HG03196 (cell line): ENCODE results near the gene ELP2.
"Not testable (repeated sequence)": the region's sequence is repeated elsewhere in the genome, so short reads cannot be mapped to it uniquely, and the experiment has no call there.

Experiments
- ATAC-seq: cut with Tn5 transposase; IDR thresholded peaks from one replicate; pipeline ENCODE4 v1.9.1; 2021; ENCODE audit not compliant: unreplicated experiment

ELP2 gene, protein sequence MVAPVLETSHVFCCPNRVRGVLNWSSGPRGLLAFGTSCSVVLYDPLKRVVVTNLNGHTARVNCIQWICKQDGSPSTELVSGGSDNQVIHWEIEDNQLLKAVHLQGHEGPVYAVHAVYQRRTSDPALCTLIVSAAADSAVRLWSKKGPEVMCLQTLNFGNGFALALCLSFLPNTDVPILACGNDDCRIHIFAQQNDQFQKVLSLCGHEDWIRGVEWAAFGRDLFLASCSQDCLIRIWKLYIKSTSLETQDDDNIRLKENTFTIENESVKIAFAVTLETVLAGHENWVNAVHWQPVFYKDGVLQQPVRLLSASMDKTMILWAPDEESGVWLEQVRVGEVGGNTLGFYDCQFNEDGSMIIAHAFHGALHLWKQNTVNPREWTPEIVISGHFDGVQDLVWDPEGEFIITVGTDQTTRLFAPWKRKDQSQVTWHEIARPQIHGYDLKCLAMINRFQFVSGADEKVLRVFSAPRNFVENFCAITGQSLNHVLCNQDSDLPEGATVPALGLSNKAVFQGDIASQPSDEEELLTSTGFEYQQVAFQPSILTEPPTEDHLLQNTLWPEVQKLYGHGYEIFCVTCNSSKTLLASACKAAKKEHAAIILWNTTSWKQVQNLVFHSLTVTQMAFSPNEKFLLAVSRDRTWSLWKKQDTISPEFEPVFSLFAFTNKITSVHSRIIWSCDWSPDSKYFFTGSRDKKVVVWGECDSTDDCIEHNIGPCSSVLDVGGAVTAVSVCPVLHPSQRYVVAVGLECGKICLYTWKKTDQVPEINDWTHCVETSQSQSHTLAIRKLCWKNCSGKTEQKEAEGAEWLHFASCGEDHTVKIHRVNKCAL

GRCh38 chr18:36129300-36130038 is at the start of gene ELP2, which contains the start of gene SLC39A6:
ELP2 (plus strand) TSS chr18:36129899; CDS start chr18:36129934, 35 bp downstream.
SLC39A6 (minus strand) TSS chr18:36129340; CDS start chr18:36127007, 2,333 bp downstream.
- ATAC-seq, result peak; percentile 91

DNA sequence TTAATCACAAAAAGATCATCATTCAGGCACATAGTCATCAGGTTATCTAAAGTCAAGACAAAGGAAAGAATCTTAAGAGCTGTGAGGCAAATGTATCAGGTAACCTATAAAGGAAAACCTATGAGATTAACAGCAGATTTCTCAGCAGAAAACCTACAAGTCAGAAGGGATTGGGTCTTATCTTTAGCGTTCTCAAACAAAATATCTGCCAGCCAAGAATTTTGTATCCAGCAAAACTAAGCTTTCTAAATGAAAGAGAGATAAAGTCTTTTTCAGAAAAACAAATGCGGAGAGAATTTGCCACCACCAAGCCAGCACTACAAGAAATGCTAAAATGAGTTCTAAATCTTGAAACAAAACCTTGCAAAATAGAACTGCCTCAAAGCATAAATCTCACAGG is 48.6 kb upstream of the ELP2 start:
- not testable (repeated sequence) for ATAC-seq

DNA sequence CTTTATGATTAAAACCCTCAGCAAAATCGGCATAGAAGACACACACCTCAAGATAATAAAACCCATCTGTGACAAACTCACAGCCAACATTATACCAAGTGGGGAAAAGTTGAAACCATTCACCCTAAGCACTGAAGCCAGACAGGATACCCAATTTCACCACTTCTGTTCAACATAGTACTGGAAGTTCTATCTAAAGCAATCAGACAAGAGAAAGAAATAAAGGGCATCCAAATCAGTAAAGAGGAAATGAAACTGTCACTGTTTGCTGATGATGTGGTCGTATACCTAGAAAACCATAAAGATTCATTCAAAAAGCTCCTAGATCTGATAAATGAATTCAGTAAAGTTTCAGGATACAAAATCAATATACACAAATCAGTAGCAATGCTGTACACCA is 46.0 kb upstream of the ELP2 start:
- no peak for ATAC-seq

- ATAC-seq, result no peak
Measured at GRCh38 chr18:36085195-36085594, 44.5 kb upstream of the ELP2 start.

GRCh38 chr18:36086186-36086585 is 43.5 kb upstream of the ELP2 start:
- no peak for ATAC-seq

- ATAC-seq, result no peak
Measured at GRCh38 chr18:36088256-36088655, 41.4 kb upstream of the ELP2 start.

DNA sequence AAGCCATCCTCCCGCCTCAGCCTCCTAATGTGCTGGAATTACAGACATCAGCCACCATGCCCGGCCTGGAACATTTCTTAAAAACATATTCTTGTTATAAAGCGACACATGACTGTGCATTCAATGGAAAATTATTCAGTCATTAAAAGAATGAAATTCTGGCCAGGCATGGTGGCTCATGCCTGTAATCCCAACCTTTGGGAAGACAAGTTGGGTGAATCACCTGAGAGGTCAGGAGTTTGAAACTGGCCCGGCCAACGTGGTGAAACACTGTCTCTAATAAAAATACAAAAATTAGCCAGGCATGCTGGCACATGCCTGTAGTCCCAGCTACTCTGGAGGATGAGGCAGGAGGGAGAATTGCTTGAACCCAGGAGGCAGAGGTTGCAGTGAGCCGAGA is 40.7 kb upstream of the ELP2 start:
- ATAC-seq, result no peak

DNA sequence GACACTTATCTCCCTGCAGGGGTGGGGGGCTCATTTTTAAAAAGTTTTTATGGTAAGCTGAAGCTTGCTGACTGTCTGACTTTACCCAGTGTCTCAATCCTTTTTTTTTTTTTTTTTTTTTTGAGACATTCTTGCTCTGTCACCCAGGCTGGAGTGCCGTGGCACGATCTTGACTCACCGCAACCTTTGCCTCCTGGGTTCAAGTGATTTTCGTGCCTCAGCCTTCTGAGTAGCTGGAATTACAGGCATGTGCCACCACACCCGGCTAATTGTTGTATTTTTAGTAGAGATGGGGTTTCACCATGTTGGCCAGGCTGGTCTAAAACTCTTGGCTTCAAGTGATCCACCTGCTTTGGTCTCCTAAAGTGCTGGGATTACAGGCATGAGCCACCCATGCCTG is 37.6 kb upstream of the ELP2 start:
- ATAC-seq, result not testable (repeated sequence)

DNA sequence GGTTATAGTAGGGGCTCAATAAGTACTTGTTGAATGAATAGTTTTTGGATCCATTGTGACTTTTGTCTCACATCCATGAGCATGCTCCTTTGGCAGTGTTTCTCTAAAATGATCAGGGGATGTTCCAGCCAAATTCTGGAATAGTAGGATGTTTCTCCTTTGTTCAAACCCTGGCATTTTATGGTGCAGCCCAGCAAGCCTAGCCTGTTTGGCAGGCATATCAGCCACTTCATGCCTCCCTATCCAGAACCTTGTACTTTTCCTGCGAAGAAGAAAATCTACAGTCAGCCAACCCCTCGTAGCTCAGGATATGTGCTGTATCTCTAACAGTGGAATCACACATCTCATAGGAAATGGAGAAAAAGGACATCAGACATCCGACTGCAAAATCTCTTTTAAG is 35.3 kb upstream of the ELP2 start:
- no peak for ATAC-seq

- ATAC-seq, result no peak
Measured at GRCh38 chr18:36095936-36096519, 33.7 kb upstream of the ELP2 start.

GRCh38 chr18:36096955-36097354 is 32.7 kb upstream of the ELP2 start:
- ATAC-seq, result no peak

DNA sequence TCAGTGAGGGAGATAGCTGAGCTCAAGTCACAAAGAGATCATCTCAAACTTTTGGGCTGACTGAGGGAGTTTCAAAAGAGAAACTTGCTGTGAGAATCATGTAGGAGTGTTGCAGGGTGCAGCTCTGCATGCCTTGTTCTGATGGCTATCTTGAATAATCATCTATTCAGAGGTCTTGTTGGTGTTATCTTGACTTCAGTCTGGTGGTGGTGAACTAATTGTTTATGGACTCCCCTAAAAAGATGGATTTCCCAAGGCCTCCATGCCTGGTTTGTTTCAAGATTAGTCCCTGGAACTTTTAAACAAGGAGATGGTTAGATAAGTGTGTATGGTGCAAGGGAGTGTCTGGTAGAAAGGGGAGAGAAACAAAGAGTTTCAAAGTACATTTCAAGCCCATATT is 30.4 kb upstream of the ELP2 start:
- ATAC-seq, result no peak

DNA sequence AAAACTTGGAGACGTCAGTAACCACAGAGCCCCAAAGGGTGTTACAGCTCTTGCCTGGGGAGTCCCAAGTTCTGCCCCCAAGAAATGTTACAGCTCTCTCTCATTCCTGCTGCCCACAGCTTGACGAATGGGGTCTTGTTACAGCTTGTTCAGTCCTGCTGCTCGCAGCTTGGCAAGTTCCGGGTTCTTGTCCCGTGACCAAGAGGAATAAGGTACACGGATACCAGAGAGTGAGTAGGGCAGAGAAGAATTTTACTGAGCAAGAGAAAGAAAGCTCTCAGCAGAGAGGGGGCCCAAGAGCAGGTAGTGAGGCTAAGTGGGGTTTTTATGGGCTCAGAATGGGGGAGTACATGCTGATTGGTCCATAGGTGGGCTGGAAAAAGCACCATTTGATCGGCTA is 27.8 kb upstream of the ELP2 start:
- no peak for ATAC-seq

DNA sequence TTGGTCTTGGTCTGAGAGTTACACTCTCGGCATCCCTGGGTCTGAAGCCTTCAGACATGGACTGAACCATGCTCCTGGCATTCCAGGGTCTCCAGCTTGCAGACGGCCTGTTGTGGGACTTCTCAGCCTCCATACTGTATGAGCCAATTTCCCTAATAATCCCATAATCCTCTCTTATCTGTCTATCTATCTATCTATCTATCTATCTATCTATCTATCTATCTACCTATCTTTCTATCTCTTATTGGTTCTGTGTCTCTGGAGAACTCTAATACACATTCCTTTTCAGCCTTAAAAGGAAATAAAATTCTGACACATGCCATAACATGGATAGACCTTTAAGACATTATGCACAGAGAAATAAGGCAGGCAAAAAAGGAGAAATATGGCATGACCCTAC is 24.9 kb upstream of the ELP2 start:
- no peak for ATAC-seq

GRCh38 chr18:36107477-36107876 is 22.2 kb upstream of the ELP2 start:
- no peak for ATAC-seq

- ATAC-seq, result no peak
Measured at GRCh38 chr18:36108196-36108595, 21.5 kb upstream of the ELP2 start.

GRCh38 chr18:36108601-36109000 is 21.1 kb upstream of the ELP2 start:
- no peak for ATAC-seq

GRCh38 chr18:36109737-36110136 is 20.0 kb upstream of the ELP2 start:
- ATAC-seq, result no peak

DNA sequence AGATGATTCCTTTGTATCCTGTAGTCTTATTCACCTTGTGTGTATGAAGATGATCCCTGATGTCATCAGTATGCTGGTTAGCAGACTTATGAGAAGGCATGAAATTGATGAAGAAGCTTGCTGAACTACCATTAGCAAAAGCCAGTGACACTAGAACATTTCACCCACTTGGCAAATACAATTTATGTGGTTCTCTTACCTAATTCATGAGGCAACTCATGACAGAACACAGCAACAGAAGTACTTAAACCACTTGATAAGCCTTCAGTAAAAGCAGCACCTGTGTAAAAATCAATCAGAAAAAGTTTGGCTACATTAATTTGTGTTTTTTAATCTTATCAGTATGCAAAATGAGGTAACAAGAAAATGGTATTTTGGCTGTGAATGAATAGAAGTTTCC is 17.4 kb upstream of the ELP2 start:
- ATAC-seq, result no peak

GRCh38 chr18:36114251-36114650 is 15.4 kb upstream of the ELP2 start:
- ATAC-seq, result no peak

DNA sequence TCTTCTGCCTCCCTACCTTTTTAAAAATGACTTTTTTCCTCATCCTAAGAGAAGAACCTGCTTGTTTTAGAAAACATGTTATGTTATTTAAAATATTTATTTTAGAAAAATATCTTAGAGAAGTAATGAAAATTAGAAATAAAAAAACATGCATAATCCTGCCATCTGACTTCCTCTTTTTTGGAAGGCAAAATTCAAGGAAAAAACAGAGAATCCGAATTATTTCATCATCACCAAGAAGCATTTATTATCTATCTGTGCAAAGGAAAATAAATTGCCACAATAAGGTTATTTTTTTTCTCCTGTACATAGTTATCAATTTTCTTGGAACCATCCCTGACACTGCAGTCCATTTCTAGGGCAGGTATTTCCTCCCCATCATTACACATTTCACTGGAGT is 15.0 kb upstream of the ELP2 start:
- no peak for ATAC-seq
